Hepatocyte (in vitro differentiated cells): ENCODE data around the gene PIM3. TPM values are rescaled to one million over a fixed set of nuclear protein-coding genes. Genes with fewer than 3 reads are reported as not detected.

ENCODE experiments used
- DNase-seq: peaks from one replicate; pipeline ENCODE4 v3.0.0-alpha.2; 2016; ENCODE audit warnings: low spot score
- H2AFZ ChIP-seq: fragments of 200-600 bp; sonication (generic); 2 replicates; pipeline ENCODE4 v1.6.0; 2016; ENCODE audit warnings: antibody characterized with exemption, mild to moderate bottlenecking
- H3K27ac ChIP-seq: fragments of 200-600 bp; sonication (generic); 2 replicates; pipeline ENCODE4 v1.5.1; 2016; ENCODE audit warnings: mild to moderate bottlenecking
- H3K27me3 ChIP-seq: fragments of 200-600 bp; sonication (generic); 2 replicates; pipeline ENCODE4 v1.6.1; 2016
- H3K36me3 ChIP-seq: fragments of 200-600 bp; sonication (generic); replicated peaks from 2 replicates; pipeline ENCODE4 v1.5.1; 2016; ENCODE audit warnings: low read depth; ENCODE audit not compliant: insufficient read depth
- H3K4me1 ChIP-seq: fragments of 200-600 bp; sonication (generic); 2 replicates; pipeline ENCODE4 v1.5.1; 2016; ENCODE audit warnings: mild to moderate bottlenecking, moderate library complexity; ENCODE audit not compliant: insufficient read depth
- H3K4me2 ChIP-seq: fragments of 200-600 bp; sonication (generic); 2 replicates; pipeline ENCODE4 v1.6.0; 2016
- H3K4me3 ChIP-seq: fragments of 200-600 bp; sonication (generic); 2 replicates; pipeline ENCODE4 v1.5.1; 2016; ENCODE audit warnings: mild to moderate bottlenecking
- H3K79me2 ChIP-seq: fragments of 200-600 bp; sonication (generic); 2 replicates; pipeline ENCODE4 v1.6.0; 2017; ENCODE audit warnings: mild to moderate bottlenecking
- H3K9me2 ChIP-seq: fragments of 200-600 bp; sonication (generic); replicated peaks from 2 replicates; pipeline ENCODE4 v1.6.0; 2017; ENCODE audit warnings: mild to moderate bottlenecking; ENCODE audit not compliant: insufficient read depth
- H3K9me3 ChIP-seq: fragments of 200-600 bp; sonication (generic); 2 replicates; pipeline ENCODE4 v1.5.1; 2016; ENCODE audit warnings: low read depth, mild to moderate bottlenecking
- H4K20me1 ChIP-seq: fragments of 200-600 bp; sonication (generic); 2 replicates; pipeline ENCODE4 v1.6.0; 2016; ENCODE audit warnings: mild to moderate bottlenecking; ENCODE audit not compliant: insufficient read depth, poor library complexity, severe bottlenecking
- EZH2 ChIP-seq: fragments of 200-600 bp; sonication (generic); IDR thresholded peaks from 2 replicates; pipeline ENCODE4 v1.6.1; 2016; ENCODE audit warnings: antibody characterized with exemption, mild to moderate bottlenecking, borderline replicate concordance
- EZH2phosphoT487 ChIP-seq: fragments of 200-600 bp; sonication (generic); IDR thresholded peaks from one replicate; pipeline ENCODE4 v1.6.1; 2018; ENCODE audit warnings: antibody characterized with exemption, mild to moderate bottlenecking, low read depth, moderate library complexity; ENCODE audit not compliant: unreplicated experiment, severe bottlenecking
- WGBS: methylation state at CpG from one replicate; pipeline ENCODE4 v1.1.6; 2016; ENCODE audit warnings: low lambda C conversion rate; ENCODE audit errors: missing lambda C conversion rate; 5-methylcytosine and 5-hydroxymethylcytosine counted together
- polyA plus RNA-seq: library from polyadenylated mRNA; unstranded; fragments of >200 nt; fragmentation: Nextera tagmentation; extraction: Ambion mirVana; gene quantifications from 2 replicates; pipeline ENCODE4 v1.2.1, GENCODE V29; 2016
- total RNA-seq: library from RNA; depleted of rRNA; stranded (reverse); fragments of >200 nt; gene quantifications from 2 replicates; pipeline ENCODE4 v1.2.3, GENCODE V29; 2014
- TF ChIP-seq, protein P1 (sequence below): fragments of 200-600 bp; sonication (generic); IDR thresholded peaks from 2 replicates; pipeline ENCODE4 v1.5.1; 2016; ENCODE audit warnings: antibody characterized with exemption, mild to moderate bottlenecking; ENCODE audit not compliant: poor library complexity

The PIM3 gene
- total and polyA plus RNA-seq, 2 experiments from 2014 or later: 81.1 to 138 TPM

DNA sequence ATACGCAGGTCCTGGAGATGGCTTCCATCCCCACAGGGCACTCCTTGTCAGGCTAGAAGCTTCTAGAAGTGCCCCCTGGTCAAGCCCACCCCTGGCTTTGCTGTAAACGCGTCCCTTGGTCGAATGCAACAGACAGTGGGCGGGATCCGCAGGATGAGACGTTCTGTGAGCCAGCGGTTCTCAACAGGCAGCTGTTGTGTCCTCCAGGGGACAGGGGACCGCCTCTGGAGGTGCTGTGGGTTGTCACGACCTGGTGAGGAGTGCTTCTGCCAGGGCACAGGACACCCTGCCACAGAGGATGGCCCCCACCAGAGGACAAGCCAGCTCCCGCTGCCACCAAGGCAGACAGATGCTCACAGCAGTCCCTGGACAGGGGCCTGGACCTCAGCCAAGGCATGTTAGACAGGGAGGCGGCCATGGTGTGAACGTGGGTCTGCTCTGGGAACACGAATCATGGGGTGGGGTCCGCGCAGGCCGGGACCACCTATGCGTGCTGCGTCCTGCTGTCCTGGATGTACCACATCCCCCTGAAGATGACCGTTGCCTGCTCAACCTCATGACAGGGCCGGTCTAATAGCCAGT lies 30.5 kb upstream of the PIM3 start:
- no peaks in the 10 kb centered on the region for H3K9me3 ChIP-seq
- WGBS: 80% methylated on average over 21 of the region's 21 CpGs
- no peaks in the 10 kb centered on the region for H3K79me2 ChIP-seq
- no peaks in the 10 kb centered on the region for H3K36me3 ChIP-seq
- no peak overlapping the region for H2AFZ ChIP-seq
- H3K27ac ChIP-seq: no peak overlapping the region
- no peak for DNase-seq
- H3K27me3 ChIP-seq: no peaks in the 10 kb centered on the region
- H3K4me3 ChIP-seq: no peak overlapping the region
- TF ChIP-seq EZH2phosphoT487 (no peak), EZH2 (no peak)
- TF ChIP-seq, protein P1, sequence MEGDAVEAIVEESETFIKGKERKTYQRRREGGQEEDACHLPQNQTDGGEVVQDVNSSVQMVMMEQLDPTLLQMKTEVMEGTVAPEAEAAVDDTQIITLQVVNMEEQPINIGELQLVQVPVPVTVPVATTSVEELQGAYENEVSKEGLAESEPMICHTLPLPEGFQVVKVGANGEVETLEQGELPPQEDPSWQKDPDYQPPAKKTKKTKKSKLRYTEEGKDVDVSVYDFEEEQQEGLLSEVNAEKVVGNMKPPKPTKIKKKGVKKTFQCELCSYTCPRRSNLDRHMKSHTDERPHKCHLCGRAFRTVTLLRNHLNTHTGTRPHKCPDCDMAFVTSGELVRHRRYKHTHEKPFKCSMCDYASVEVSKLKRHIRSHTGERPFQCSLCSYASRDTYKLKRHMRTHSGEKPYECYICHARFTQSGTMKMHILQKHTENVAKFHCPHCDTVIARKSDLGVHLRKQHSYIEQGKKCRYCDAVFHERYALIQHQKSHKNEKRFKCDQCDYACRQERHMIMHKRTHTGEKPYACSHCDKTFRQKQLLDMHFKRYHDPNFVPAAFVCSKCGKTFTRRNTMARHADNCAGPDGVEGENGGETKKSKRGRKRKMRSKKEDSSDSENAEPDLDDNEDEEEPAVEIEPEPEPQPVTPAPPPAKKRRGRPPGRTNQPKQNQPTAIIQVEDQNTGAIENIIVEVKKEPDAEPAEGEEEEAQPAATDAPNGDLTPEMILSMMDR: no peak
- peak overlapping the region; percentile 75 for H3K4me2 ChIP-seq
- no peaks in the 10 kb centered on the region for H3K9me2 ChIP-seq
- H3K4me1 ChIP-seq: peaks cover 15% of the 10 kb centered on the region
- no peaks in the 10 kb centered on the region for H4K20me1 ChIP-seq

DNA sequence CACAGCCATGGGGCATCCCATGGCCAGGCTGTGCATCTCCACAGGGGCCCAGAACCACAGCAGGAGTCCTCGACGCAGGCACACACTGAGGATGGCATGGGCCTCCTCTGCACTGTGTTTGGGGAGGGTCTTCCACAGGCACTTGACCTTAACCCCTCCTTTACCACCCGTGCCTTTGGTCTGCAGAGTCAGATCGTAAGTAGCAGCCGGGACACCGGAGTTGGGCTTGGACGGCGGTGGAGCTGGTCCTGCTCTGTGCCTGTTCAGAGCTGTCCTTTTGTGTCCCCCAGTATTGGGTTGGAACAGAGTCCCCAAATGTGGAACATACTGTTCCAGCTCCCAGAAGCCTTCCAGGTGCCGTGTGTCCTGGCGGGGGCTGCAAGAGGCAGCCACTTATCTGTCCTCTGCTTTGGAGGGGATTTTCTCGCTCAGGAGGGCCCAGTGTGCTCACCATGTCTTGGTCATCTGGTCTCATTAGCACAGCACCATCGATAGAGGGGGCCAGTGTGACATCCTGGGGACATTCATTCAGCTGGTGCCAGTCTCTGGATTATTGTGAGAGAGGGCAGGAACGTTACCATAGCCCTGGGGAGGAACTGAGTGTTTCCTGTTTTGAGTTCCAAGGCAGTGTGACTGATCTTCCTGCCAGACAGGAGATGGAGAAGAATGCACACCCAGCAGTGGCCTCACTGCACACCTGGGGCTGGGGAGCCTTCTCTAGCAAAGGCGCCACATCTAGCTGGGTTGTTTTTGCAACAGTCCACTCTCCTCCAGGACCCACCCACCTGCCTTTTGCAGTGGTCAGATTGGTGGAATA lies 29.8 kb upstream of the PIM3 start:
- peak; percentile 81 for DNase-seq
- H3K4me1 ChIP-seq: peaks cover 15% of the 10 kb centered on the region
- WGBS: 74% methylated on average over 14 of the region's 14 CpGs
- H3K9me3 ChIP-seq: no peaks in the 10 kb centered on the region
- H3K9me2 ChIP-seq: no peaks in the 10 kb centered on the region
- no peaks in the 10 kb centered on the region for H3K36me3 ChIP-seq
- no peak overlapping the region for H2AFZ ChIP-seq
- no peaks in the 10 kb centered on the region for H3K79me2 ChIP-seq
- no peaks in the 10 kb centered on the region for H3K27me3 ChIP-seq
- peak overlapping the region; percentile 20 for H3K27ac ChIP-seq
- no peak for TF ChIP-seq EZH2phosphoT487
- TF ChIP-seq, protein P1: peak; percentile 57
- TF ChIP-seq EZH2: no peak
- no peak overlapping the region for H3K4me3 ChIP-seq
- H4K20me1 ChIP-seq: no peaks in the 10 kb centered on the region
- H3K4me2 ChIP-seq: no peak overlapping the region

DNA sequence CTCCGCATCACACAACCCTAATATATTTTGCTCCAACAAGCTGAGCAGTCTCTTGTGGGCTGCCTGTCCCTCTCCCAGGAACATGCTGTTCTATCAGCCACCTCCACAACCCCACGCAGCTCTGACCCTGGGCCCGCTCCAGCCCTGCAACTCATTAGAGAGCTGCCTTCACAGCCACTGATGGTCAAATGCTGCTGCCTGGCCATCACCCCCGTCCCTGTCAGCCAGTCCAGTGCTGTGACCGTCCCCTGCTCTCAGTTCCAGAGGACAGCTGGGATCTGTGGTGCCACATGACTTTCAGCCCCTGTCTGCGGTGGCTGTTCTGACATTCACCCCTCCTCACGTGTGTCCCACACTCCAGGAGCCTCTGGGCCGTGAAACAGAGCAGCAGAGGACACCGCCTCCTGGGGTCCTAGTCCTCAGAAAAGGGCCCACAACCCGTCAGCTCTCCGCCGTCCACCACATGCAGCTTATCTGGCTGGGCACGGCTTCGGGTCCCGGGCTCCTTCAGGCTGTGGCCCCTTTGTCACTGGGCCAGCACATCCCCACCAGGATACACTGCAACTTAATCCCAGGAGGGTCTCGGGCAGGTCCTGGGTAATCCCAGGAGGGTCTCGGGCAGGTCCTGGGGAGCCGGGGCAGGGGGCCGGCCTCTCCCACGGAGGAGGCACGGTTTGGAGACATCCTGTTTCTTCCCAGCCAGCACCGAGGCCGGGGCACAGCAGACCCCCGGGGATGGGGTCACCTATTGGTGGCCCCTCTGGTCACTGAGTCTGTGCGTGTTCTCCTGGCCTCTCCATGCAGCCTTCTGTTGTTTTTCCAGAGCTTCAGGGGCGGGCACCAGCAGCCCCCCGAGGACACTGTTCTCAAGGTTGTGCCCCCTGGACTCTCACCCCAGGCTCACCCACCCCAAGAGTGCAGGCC lies 27.1 kb upstream of the PIM3 start:
- Histone ChIP-seq H3K4me2 (no peak overlapping the region), H4K20me1 (no peaks in the 10 kb centered on the region), H3K4me1 (peaks cover 27% of the 10 kb centered on the region), H3K36me3 (no peaks in the 10 kb centered on the region), H3K27me3 (no peaks in the 10 kb centered on the region), H3K9me3 (no peaks in the 10 kb centered on the region), H3K27ac (peak overlapping the region; percentile 89), H2AFZ (no peak overlapping the region), H3K4me3 (no peak overlapping the region), H3K9me2 (no peaks in the 10 kb centered on the region), H3K79me2 (no peaks in the 10 kb centered on the region)
- WGBS: 78% methylated on average over 23 of the region's 27 CpGs
- no peak for TF ChIP-seq EZH2
- TF ChIP-seq, protein P1: no peak
- no peak for TF ChIP-seq EZH2phosphoT487
- DNase-seq: peak; percentile 34
